GM13976 (cell line): Measurements from ENCODE around the gene OR4D1.

Source experiments
- DNase-seq: peaks from one replicate; pipeline ENCODE4 v3.0.0; 2012; ENCODE audit warnings: low spot score
- in situ Hi-C: fragments of 300-500 bp; cut with MboI; formaldehyde crosslinking; loops from one replicate; pipeline ENCODE4 v1.12.0; 2022; ENCODE audit warnings: low sequenced_read_pairs, mixed read lengths, inconsistent platforms; ENCODE audit not compliant: unreplicated experiment
- TF ChIP-seq, protein P1 (sequence below): IDR thresholded peaks from 2 replicates; pipeline ENCODE4 v1.5.1; 2012; ENCODE audit warnings: borderline replicate concordance, mild to moderate bottlenecking; ENCODE audit not compliant: insufficient read depth; ENCODE audit errors: extremely low read depth, missing control alignments, control extremely low read depth

Gene OR4D1

DNA sequence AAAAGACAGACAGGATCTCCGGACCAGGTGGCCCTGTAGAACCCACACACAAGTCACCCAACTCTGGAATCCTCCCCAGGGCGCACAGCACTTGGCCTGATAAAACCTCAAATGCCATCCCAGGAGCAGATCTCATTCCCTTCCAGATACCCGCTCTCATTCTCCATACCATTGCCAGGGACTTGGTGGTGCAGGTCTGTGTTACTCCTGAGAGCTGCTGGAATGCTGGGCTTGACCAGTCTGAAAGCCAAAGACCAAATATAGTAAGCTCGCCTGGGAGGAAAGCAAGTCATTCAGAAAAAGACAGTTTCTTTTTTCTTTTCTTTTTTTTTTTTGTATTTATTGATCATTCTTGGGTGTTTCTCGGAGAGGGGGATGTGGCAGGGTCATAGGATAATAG, 60.2 kb downstream of the OR4D1 start:
- TF ChIP-seq, protein P1, sequence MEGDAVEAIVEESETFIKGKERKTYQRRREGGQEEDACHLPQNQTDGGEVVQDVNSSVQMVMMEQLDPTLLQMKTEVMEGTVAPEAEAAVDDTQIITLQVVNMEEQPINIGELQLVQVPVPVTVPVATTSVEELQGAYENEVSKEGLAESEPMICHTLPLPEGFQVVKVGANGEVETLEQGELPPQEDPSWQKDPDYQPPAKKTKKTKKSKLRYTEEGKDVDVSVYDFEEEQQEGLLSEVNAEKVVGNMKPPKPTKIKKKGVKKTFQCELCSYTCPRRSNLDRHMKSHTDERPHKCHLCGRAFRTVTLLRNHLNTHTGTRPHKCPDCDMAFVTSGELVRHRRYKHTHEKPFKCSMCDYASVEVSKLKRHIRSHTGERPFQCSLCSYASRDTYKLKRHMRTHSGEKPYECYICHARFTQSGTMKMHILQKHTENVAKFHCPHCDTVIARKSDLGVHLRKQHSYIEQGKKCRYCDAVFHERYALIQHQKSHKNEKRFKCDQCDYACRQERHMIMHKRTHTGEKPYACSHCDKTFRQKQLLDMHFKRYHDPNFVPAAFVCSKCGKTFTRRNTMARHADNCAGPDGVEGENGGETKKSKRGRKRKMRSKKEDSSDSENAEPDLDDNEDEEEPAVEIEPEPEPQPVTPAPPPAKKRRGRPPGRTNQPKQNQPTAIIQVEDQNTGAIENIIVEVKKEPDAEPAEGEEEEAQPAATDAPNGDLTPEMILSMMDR, result no peak
- no peak for DNase-seq
- in situ Hi-C loops, result no loop called here
